Liver (tissue), 3 donors: ENCODE data around the gene EXPH5.
A peak's percentile ranks its signal among the peaks of the same experiment; 100 is the strongest.

Experiments
- CTCF ChIP-seq: fragments of 150-350 bp; IDR thresholded peaks from 2 replicates; pipeline ENCODE4 v1.5.1; 2017; ENCODE audit warnings: improper control_type of control experiment, low read depth, low read length; ENCODE audit not compliant: missing input control
- GABPA ChIP-seq, 2 donors: IDR thresholded peaks in 1 of 2; conservative IDR thresholded peaks in 1 of 2; 2 replicates each; pipeline ENCODE4 v1.6.1; 2016; ENCODE audit warnings: antibody characterized with exemption in 2 of 2, mild to moderate bottlenecking in 1 of 2, moderate library complexity in 1 of 2
- NR2F2 ChIP-seq: IDR thresholded peaks from 2 replicates; pipeline ENCODE4 v1.6.1; 2016; ENCODE audit warnings: antibody characterized with exemption
- RXRA ChIP-seq, 2 donors: IDR thresholded peaks; 2 replicates each; pipeline ENCODE4 v1.6.1; 2017 to 2018; ENCODE audit warnings: antibody characterized with exemption in 2 of 2, mild to moderate bottlenecking in 1 of 2
- TAF1 ChIP-seq: conservative IDR thresholded peaks from 2 replicates; pipeline ENCODE4 v1.6.1; 2016; ENCODE audit warnings: antibody characterized with exemption, mild to moderate bottlenecking
- TF ChIP-seq, protein P1 (sequence below): IDR thresholded peaks from 2 replicates; pipeline ENCODE4 v1.6.1; 2016; ENCODE audit warnings: antibody characterized with exemption
- donor health status: healthy.
- donor health status: healthy.

GRCh38 chr11:108467091-108467823 is 126.3 kb downstream of the EXPH5 start, which contains the start of gene C11orf65:
- TF ChIP-seq CTCF = no peak
- peak; percentile 97 for TF ChIP-seq TAF1
- TF ChIP-seq RXRA (IDR thresholded peaks at IDR 0.05) = peak; percentile 64 to 71
- no peak for TF ChIP-seq NR2F2
- TF ChIP-seq GABPA (IDR thresholded peaks at IDR 0.05 in 1 of 2, conservative IDR thresholded peaks at IDR 0.05 in 1 of 2) = peak; percentile 84 to 94
- TF ChIP-seq, protein P1, sequence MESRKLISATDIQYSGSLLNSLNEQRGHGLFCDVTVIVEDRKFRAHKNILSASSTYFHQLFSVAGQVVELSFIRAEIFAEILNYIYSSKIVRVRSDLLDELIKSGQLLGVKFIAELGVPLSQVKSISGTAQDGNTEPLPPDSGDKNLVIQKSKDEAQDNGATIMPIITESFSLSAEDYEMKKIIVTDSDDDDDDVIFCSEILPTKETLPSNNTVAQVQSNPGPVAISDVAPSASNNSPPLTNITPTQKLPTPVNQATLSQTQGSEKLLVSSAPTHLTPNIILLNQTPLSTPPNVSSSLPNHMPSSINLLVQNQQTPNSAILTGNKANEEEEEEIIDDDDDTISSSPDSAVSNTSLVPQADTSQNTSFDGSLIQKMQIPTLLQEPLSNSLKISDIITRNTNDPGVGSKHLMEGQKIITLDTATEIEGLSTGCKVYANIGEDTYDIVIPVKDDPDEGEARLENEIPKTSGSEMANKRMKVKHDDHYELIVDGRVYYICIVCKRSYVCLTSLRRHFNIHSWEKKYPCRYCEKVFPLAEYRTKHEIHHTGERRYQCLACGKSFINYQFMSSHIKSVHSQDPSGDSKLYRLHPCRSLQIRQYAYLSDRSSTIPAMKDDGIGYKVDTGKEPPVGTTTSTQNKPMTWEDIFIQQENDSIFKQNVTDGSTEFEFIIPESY = peak; percentile 48
